Epidermal melanocyte (primary cell): ENCODE data around the gene SYT2.

Experiments used
- DNase-seq: peaks from one replicate; pipeline ENCODE4 v3.0.0; 2011; ENCODE audit warnings: low spot score; ENCODE audit not compliant: insufficient read length

The SYT2 gene

DNA sequence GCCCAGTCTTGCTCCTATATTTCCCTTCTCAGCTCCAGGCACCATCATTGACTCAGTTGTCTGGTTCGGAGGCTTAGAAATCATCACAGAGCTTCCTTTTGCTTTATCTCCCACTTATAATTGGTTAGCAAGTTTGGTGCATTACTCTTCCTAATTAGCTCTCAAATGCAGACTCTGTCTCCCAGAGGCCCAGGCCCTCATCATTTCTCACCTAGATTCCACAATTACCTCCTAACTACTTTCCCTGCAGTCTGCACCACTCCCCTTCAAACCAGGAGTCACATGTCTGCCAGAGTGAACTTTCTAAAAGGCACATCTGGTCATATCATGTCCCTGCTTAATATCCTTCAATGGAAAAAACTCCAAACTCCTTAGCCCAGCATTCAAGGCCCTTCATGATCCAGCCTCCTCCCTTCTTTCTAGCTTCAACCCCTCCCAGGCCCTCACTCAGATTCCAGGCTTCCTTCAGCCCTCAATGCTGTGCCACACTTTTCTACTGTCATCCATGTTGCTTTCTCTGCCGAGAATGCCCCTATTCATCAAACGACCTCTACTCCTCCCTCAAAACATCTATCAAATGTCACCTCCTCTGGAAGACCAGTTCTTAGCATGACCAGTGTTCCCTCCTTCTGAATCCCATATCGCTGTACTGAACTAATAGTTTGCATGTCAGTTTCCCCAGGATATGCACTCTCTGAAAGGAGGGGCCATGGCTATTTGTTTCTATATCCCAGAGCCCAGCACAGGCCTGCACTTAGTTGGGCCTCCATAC, 30.7 kb downstream of the SYT2 start:
- DNase-seq: no peak

DNA sequence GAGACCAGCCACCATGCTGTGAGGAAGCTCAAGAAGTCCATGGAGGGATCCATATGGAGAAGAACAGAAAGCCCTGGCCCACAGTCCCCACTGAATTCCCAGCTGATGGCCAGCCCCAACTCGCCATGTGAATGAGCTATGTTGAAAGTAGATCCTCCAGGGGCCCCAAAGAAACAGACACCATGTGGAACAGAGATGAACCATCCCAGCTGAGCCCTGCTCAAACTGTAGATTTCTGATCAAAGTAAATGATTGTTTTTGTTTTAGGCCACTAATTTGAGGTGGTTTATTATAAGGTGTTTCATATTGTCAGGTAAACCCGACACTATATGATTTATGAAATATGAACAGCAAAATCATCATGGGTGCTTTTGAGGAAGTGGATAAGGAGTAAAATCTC, 32.8 kb downstream of the SYT2 start:
- DNase-seq: no peak

DNA sequence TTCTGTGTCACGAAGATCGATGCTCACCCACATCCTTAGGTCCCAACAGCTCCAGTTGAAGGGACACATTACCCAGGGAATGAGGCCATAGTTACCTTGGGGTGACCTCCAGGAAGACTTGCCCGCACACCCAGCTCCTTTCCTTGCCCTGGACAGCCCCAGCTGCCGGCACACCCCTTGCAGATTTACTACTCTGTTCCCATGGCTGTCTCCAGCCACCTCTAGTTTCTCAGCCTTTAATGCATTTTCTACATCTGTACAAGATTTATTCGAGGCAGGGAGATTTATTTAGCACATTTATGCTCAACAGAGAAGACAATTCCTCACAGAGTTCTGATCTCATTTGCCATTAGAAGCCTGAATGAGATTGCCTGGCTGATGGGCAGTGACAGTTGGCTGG, 36.7 kb downstream of the SYT2 start:
- DNase-seq: no peak

DNA sequence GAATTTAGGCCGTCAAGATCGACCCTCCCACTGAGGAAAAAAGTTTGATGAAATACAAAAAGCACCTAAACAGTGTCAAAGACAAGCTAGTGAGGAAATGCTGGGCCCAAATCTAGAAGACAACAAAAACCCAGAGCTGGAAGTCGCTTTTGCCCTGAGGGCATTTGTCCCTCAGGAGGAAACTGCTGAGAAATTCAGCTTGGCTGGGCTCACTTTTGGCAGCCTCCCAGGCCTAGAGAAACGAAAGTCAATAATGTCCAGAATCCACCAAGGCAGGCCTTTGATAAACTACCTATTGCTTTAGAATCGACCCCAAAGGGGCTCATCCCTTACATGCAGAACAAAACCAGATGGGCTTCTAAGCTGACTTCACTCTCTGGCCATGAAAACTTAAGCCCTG, 38.9 kb downstream of the SYT2 start:
- DNase-seq: no peak

DNA sequence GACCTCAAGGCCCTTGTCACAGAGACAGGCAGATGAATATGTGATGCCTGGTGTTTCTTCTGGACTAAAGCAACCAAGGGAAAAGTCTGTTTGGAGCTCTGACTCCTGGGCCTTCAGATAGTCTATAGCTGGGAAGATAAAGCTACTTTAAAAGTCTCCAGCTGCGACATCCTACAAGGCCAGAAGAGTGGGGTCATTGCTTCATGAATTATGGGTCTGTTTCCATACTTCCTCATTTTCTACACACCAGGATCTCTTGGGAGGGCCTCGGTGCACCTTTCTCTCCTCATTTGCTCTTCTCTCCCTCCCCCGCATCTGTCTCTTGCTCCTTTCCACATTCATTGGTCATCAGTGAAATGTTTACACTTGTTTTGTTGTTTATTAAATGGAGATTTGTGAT, 44.8 kb downstream of the SYT2 start:
- DNase-seq: no peak

DNA sequence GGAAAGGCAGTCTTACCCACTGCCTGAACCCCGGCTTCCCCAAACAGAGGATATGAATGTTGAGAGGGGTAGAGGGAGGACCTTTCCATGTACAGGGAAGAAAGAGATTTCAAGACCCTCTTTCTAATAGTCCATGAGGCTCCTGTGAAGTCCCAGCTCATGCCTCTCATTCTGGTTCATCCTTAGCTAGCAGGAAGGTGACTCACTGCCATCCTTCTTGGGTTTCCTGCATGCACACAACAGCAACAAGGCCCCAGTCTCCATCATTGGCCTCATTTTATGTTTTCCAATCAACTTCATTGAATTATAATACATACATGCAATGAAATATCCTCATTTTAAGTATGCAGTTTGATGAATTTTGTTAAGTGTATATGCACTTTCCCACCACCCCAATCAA, 46.2 kb downstream of the SYT2 start:
- no peak for DNase-seq

DNA sequence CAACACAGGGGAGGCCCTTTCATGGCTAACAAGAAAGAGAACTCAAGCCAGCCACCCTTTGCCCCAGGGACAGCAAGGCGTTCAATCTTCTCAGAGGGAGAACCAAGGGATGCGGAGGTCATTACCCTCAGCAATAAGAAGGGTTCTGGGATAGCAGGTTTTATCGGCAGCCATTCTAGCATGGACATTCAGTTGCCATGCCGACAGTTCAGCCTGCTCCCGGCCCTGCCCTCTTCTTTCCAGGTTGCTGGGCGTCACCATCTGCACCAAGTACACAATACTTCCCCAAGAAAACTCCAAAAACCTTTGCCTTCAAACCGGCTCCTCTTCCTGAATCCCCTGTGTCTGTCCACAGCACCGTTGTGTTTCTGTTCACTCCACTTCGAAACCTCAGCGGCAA, 47.1 kb downstream of the SYT2 start:
- DNase-seq: no peak

DNA sequence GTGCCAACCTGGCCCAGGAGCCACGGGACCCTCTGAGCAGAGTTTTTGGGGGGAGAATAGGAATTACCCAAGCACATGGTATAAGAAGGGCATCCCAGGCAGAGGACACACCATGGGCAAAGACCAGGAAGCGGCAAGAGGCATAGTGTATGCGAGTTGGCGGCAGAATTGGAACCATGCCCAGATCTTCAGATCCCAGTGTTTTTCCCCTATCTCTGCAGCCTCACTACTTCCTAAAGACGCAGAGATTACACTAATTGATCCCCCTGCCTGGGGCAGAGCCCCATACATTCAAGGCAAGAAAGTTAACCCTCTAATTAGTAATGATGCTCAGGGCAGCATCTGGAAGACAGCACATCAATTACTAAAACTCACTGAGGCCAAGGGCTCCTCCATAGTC, 48.2 kb downstream of the SYT2 start:
- no peak for DNase-seq

DNA sequence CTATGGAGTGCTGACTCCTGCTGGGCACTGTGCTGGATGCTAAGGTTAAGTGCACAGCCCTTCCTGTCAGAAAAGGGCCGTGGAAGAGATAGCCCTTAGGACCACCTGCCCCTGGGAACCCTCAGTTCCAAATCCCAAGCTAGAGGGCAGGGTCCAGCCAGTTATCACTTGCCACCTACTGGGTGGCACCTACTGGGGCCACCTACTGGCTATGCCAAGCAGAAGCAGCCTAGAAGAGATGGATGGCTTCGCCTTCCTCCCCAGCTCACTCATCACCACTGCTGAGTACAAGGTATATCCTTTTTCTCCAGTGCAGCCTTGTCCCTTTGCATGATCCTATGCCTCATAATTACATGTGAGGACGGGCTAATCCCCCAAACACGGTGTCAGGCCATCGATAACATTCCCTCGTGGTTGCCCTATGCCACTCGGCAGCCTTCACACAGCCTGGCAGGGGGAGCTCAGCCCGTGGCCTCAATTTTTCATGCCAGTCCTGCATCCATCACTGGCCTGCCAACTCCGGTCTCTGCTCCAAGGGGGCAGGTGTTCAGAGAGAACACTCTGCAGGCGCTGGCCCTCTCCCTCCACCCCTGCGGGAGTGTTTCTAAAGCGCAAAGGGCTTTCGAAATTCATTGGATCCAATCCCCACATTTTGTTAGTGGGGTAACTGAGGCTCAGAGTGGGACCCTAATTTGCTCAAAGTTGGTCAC, 49.0 kb downstream of the SYT2 start:
- no peak for DNase-seq

DNA sequence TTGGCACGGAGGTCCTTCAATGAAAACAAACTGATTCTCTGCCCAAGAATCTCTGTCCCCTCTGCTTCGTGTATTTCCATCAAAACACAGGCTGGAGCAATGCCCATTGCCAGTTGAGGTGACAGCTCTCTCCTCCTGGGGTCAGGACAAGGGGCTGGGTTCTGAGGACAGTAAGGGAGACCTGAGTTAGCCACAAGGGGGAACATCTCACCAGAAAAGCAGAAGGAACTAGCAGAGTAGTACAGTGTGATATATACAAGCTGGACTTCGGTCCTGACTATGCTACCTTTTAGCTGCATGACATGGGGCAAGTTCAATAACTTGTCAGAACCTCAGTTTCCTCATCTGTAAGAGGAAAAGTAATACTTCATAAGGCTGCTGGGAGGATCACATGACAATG, 50.3 kb downstream of the SYT2 start:
- no peak for DNase-seq

DNA sequence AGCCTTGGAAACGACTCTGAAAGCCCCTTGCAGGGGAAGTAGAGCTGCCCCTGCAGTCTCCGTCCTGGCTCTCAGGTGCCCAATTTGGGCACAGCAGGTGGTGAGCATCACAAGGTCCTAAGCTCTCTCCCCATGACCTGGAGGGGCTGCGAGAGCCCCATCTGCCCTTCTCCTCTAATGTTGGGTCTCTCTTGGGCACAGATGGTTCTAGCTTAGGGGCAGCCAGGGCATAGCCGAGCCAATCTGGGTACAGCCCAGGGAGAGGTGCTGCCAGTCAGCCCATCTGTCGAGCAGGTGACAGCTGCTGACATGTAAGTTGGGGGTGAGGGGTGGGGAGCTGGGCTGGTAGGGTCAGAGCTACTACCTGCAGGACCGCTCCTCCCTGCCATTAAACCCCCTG, 50.7 kb downstream of the SYT2 start:
- DNase-seq: no peak

DNA sequence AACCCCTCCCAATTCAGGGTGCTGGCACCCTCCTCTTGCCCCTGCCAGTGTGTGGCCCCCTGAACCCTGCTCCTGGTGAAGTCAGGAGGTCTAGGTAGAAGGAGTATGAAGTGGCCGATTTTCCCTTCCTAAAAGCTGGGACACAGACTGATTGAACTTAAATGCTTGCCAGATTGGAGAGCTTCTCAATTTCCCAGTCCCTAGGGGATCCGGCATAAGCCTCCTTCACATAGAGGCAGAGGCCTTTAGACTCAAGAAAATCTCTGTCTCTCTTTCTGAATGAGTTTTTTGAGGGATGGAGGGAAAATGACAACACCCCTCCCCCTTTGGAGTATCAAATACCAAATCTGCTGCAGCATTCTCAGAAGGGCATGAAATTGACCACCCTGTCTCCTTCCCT, 51.5 kb downstream of the SYT2 start:
- DNase-seq: no peak

DNA sequence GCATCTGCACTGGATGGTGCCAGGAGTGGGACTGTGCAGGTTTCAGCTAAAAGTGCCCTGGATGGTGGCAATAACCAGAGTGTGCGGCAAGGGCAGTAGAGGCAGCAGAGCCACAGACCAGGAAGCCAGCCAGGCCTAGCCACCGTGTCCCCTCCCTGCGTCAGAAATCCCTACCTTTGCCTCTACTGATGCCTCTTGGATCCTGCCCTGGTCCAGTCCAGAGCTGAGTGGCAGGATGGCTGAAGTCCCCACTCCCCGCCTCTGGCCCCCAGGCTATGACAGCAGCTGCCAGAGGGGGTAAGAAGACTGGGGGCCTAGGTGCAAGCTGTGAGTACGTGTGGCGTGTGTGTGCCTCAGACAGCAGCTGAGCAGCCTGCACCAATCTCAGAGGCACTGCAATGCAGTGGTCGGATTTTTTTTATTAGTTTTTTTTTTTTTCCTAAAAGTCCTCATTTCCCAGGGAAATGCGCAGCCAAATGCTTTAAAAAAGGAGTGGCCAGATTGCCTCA, 51.9 kb downstream of the SYT2 start:
- no peak for DNase-seq

DNA sequence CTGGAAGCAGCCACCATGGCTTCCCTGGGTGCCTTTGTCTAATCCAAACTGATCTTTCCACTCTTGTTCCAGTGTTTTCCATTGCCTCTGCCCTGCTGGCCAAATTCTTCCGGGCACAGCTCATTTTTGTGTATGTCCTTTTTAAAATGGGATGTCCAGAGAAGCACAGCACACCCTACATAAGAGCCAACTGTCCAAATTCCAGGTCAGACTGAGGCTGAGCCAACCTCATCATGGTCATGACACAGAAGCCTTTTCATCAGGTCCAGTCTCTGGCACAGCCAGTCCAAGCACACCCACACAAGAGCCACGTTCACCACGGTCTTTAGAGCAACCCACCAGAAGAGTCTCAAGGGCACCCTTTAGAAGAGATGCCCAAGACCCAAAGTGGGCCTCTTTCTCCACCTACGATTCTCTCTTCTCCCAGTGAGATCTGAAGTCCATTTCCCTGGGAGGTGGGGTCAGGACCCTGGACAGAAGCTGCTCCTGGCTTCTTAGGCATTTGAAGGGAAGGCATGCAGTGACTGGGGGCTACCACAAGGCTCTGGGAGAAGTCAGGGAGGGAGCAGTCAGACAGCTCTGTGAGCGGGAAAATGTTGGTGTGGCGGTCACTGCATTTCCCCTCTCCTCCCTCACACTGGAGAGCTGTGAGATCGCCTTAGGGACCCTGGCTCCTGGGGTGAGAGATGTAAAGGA, 53.2 kb downstream of the SYT2 start:
- DNase-seq: no peak

DNA sequence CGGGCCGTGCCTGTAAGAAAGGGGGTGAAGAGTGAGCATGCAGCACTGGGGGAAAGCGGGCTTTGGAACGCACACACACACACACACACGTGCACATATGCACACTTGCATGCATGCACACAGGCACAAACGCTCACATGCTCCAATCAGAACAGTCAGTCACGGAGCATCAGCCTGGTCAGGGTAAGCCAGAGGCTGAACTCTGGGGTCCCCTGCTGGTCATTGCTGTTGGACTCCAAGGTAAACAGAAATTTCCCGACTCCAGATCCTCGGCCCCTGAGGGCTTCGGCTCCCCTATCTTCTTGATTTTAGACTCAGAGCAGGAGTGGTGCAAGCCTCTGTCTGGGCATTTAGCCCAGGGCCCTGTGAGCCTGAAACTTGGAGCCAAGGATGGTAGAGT, 54.2 kb downstream of the SYT2 start:
- no peak for DNase-seq

DNA sequence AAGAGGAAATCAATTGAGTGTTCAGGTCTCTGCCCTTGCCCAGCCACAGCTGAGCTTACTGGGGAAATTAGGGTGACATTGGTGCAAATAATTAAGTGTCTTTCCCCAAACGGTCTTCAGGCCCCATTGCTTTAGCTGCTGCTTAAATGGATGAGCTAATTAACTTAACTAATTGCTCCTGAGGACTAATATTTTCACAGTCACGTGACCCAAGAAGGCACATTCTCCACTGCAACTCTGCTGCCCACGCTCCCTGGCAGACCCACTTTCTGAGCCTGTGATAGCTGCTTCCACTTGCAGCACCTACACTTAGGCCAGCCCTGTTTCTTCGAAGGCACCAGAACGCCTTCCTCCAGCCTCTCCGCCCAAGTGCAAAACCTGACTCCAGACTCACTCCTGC, 56.2 kb downstream of the SYT2 start:
- DNase-seq: no peak

DNA sequence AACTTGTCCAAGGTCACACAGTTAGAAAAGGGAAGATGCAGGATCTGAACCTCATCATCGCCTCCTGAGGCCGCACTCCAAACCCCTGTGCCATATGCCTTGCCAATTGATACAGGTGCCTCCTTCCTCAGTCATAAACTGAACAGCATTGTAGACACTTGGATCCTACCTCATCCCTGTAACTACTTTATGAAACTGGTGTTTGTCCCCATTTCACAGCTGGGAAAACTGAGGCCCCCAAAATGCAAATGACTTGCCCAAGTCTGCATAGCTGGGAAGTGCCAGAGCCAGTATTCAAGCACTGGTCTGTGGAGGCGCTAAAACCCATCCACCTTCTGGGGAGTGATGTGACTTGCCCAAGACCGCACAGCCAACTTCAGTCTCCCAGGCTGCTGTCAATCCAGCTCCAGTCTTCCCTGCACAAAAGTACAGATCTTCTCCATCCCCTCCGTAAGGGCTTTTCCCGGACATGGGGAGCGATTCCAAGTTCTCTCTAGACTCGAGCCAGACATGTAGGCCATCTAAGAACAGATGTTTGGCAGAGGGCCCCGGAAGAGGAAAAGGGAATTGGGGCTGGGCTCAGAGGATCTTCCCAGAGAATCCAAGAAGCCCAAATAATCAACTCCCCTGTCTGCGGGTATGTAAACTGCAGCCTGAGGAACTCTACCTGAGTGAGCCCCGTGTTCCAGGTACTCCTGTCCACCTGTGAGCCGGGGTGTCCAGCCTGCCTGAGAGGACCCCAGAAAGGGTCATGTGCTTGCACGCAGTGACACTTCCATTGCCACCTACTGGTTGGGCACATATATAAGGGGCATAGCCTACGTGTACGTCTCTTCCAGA, 60.5 kb downstream of the SYT2 start:
- no peak for DNase-seq

DNA sequence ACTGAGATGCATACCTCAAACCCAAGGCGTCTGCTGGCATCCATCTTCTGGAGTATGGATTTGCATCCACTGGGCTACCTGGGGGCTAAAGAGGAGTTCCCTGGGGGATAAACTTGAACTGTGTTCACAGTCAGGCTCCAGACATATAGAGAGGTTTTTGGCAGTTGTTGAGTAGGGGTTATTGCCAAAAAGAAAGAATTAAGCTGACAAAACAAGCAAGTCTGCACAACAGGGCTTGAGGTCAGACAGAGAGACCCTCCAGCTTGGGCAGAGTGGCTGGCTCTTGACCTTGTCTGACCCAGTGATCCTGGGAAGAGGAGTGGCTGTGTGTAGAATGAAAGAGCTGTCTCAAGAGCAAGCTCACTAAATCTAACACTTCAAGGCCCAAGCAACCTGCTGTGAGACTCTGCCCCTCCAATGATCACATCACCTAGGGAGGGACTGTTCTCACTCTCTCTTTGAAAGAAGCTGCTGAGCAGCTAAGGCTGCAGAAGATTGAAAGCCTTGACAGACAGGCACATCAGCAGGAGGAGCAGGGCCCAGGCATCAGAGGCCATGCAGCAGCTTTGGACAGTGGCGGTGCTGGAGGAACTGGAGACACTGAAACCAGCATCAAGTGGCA, 61.5 kb downstream of the SYT2 start:
- no peak for DNase-seq

DNA sequence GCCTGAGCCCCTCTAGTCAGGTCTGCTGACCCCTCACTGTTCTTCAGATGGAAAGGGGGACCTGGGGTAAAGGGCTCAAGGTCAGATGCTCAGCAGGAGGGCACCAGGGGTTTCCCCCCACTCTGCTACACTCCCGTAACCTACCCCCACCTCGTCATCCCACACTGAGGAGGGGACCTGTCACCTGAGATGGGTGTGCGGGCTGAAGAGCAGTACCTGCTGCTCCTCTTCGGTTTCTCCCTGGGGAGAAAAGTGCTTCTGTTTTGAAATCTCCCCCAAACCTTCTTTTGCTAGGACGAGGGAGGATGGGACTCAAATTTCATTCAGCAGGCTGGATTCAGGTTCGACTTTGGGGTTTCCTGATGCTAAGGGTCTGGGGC, 65.2 kb downstream of the SYT2 start:
- no peak for DNase-seq

DNA sequence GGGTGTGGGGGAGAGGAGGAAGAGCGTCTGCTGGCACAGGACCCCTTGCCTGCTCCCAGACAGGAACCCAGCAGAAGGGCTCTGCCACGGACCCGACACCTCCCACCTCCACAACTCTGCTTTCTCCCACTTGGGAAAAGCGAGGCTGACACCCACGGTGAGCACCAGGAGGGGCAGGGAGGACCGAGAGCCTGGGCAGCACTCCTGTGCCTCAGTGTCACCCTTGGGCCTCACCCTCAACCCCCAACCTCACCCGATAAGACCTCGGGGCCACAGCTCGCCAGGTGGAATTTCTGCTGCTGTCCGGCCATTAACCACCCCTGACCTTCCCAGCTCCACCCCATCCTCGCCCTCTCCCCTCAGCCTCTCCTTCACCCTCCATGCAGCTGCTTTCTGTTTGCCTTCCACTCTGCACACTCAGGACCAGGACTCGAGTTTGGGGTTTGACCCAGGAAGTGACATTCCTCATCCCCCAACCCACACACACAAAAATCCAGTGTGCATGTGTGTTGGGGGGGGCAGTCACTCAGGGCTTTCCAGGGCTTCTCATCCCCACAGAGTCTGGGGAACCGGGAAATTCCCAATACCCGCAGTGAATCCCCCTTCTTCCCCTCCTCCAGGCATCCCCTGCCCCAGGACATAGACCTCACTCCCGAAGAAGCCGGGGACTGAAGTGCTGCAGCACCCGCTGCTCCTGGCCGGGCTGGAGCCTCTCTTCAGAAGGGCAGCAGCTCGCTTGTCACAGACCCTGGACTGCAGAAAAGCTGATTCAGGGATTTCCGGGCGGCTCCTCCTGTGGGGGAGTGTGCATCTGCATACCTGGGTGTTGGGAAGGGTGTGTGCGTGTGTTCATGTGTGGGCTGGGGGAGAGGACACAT, 65.8 kb downstream of the SYT2 start:
- no peak for DNase-seq
